HPDE6-E6E7 (cell line): ENCODE measurements around the gene DGKQ.

Source experiments
- DNase-seq: peaks from one replicate; pipeline ENCODE4 v3.0.0; 2011; ENCODE audit warnings: missing footprints; ENCODE audit errors: extremely low spot score

Gene DGKQ

DNA sequence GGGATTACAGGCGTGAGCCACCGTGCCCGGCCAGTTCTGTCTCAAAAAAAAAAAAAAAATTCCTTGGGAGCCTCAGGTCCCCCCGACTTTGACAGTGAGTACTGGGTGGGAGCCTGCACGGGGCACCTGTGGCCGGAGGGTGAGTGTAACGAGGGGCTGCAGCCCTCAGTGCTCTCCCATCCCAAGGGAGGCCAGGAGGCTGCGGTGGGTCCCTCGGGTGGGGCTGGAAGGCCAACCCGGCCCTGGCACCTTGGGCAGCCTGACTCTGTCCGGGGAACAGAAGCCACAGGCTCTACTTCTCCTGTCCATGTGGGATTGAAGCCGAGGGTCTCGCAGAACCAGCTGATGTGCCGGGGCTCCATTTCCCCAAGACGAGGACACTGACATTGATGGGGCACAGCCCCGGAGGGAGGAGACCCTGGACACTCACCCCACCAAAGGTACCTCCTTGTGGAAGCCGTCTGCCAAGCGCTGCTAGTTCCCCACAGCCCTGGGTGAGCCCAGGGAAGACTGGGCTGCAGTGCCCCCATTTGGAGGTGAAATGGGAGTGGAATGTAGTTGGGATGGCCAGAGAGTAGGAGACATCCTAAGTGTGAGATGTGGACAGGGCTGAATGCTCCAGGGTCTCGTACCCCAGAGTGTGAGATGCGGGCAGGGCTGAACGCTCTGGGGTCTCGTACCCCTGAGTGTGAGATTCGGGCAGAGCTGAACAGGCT is 22.1 kb upstream of the DGKQ start:
- no peak for DNase-seq

DNA sequence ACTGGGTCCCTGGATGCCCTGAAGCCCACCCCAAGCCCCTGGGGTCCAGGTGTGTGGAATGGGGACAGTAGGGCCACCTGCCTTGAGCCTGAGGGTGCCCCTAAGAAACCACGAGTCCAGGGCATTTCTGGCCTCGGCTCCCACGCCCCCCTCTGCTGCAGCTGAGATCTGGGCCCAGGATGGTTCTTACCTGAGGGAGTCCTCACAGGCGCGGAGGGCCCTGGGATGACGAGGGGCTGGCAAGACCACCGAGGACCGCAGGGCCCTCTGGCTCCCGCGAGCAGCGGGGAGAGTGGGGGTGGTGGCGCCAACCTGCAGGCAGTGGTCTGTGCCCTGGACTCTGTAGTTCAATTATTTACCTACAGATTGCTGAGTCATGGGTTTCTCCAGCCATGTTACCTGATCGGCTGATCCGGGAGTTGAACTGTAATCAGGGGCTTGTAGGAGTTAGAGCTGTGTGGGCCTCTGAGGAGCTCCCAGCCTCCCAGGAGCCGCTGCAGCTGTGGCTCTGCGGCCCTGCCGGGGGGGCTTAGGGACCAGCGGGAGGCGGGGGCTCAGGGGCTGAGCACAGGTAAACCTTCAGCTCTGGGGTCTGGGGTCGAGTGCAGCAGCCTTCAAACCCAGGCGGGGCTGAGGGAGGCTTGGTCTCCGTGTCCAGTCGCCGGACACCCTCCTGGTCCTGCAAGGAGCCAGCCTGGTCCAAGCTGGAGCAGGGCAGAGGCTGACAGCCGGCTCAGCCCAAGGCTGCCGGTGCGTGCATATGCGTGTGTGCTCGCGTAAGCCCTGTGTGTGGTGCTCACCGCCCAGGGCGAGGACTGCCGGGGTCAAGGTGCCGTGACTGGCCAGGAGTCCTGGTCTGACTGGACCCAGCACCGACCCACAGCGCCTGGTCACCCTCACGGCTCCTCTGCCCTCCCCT is 20.0 kb upstream of the DGKQ start, which contains the start of gene SLC26A1:
Gene SLC26A1 (minus strand): TSS at position 294 of the 919 bp plus-strand sequence. CDS start 1,701 bp downstream, outside the sequence.
- DNase-seq = no peak

DNA sequence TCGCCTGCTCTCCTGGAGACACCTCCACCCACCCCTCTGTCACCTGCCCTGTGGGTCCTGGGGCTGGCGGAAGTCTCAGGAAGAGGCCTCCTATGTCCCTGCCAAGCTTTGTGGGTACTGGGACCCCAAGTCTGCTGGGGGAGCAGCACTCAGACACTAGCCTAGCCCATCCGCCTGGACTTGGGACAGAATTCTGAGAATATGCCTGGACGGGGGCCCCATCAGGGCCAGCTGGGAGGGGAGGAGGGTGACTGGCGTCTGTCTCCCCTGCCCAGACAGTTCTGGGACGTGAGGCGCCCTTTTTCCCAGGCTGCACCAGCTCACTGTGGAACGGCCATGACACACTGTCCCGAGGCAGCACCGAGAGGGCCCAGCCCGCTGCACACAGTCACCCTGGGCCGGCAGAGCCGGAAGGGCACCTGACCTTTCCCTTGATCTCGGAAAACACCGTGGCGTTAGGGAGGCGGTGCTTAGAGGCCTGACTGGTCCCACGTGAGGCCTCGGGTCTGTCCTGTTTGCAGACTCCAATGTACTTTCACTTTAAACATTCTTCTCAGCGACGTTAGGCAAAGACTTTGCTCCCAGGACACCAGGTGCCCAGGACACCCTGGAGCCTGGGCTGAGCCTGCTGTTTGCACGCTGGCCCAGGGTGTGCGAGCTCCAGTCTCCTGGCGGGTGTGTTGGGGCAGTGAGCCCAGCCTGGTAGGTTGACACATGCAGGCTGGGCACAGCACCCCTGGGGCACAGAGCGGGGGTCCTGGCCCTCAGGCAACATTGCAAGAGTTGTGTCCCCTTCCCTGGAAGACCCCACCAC is 19.1 kb upstream of the DGKQ start:
- DNase-seq = no peak

DNA sequence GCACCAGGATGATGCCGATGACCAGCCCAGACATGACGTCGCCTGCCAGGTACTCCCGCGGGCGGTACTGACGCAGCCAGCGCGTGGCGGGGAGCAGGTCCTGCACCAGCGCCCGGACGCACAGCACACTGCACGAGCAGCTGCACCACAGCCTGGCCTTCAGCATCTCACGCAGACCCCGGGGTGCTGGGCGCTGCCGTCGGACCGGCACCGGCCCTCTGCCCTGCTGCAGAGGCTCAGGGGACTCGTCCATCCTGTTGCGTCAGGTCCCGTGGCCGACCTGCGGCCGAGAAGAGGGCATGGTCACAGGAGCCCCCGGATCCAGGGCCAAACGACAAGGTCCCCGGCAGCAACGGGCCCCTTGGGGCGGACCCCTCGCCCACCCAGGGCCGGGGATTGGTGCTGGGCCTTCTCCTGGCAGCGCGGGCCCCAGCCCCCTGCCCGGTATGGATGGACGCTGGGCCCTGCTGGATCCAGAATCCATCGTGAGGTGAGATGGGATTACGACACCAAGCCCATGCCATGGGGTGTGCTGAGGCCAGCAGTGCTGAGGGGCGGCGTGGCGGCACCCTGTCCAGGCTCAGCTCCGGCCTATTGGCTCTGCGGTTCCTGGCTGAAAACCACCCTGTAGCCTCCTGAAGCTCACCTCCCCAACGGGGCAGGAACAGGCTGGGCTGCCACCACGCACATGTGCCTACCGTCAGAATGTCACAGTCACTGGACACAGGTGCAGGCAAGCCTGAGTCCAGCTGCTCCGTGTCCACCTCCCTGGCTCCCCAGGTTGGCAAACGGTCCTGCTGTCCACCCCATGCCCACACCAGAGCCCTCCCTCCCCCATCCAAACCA is 18.3 kb upstream of the DGKQ start:
- DNase-seq = no peak

DNA sequence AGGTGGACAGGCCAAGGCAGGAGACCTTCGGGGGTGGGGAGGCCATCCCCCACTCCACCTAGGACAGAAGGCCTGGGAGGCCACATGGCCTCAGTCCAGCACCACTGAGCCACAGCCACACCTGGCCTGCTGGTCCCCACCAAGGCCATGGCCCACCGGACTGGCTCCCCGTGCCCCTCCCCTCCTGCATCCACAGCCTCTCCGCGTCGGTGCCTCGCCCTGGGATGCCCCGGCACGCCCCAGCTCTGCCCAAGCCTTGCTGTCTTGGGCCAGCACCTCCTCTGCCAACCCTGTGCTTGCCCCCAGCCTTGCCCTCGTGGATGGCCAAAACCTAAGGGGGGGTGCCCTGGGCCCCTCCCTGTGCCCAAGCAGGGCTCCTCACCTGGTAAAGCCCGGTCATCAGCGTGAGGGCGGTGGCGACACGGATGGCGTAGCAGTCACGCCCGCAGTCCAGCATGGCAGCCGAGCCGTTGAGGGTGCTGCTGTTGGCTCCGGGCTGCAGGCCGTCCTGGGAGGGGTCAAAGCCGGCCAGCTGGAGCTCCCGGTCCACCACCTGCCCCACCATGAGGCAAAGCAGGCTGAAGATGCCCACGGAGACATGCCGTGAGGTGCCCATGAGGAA is 17.5 kb upstream of the DGKQ start:
- DNase-seq = no peak

DNA sequence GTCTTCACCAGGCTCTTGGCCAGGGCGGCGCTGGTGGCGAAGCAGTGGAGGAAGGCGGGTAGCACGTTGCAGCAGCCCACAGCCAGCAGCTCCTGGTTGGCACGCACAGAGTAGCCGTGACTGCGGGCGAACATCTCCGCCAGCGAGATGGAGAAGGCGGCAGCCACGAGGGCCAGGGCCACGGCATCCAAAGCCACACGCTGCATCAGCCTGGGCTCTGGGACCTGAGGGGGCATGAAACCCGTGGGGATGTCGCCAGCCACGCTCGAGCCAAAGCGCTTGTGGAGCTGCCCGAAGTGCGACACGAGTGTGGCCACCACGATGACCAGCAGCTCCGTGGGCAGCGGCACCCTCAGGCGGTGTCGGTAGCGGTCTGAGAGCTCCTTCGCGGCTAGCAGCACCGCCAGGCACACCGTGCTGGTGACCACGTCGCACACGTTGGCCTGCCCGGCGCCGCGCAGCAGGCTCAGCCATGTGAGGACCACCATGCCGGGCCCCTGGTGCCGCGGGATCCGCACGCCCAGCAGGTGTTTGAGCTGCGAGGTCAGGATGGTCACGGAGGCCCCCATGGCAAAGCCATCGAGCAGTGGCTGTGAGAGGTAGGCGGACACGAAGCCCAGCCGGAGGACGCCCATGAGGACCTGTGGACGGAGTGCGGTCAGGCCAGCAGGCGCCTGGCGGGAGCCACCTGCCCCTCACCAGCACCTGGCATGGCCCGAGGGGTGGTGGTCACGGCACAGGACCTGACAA is 16.5 kb upstream of the DGKQ start:
- DNase-seq = no peak

DNA sequence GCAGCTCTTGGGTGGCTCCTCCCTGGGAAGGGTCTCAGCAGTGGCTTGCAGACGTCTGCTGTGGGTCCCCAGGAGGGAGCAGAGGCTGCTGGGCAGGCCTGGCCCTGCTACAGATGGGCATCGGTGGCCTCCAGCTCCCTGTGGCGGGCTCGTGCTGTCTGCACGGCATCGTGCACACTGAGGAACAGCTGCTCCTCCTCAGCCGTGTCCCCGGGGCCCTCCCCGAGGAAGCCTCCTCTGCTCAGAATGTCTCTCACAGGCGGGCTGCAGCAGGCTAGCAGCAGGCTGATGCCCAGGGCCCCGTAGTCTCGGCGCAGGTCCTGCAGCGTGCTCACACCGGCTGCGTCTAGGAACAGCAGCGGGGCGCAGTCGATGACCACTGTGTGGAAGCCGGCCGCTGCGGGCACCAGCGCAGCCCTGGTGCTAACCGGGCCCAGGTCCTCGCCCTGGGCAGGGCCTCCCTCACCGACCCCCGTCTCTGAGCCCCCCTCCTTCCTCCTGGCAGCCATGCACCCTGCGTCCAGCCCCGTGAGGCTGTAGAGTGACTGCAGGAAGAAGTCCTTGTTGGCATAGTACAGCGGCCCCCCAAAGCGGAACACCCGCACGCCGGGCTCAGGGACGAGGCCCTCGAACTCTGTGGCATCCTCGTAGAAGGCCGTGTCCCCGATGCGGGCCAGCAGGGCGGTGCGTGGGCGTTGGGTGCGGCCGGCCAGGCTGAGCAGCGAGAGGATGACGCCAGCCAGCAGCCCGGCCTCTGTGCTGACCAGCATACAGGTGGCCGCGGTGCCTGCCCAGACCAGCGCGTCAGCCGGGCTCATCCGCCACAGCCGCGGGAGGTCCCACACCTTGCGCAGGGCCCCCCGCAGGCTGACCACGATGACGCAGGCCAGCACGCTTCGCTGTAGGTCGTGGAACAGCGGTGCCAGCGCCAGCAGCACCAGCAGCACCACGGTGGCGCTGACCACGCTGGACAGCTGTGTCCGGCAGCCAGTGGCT is 15.7 kb upstream of the DGKQ start:
- DNase-seq = no peak

DNA sequence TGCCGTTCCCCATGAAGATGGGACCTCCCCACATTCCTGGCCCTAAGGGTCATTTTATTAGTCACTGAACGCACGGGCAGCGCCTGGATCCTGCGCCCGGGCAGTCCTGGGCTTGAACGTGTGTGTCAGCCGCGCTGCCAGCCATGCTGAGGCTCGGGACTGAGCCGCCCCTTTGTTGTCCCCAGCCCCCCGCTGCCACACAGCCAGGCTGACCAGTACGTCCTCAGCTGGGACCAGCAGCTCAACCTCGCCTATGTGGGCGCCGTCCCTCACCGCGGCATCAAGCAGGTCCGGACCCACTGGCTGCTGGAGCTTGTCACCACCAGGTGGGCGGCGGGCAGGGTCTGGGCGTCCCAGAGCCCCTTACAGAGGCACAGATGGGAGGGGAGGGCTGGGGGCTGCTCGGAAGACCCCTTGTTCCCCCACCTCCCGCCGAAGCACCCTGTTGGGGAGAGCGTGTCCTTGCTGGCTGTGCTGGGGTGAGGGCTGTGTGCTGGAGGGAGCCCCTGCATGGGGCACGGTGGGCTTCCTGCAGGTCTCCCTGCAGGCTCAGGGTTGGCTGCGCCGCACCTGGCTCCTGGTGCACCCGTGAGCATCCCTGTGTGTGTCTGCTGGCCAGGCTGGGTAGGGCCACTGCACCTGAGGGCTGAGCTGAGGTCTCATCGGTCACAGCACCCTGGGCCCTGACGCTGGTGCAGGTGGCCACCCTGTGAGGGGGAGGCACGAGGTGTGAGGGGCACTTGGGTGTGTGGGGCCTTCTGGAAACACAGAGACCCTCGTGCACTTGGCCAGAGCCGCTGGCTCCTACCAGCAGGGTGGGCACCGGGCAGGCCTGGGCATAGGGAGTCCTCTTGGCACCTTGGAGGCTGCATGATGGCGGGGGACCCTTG is 14.5 kb upstream of the DGKQ start:
- no peak for DNase-seq

DNA sequence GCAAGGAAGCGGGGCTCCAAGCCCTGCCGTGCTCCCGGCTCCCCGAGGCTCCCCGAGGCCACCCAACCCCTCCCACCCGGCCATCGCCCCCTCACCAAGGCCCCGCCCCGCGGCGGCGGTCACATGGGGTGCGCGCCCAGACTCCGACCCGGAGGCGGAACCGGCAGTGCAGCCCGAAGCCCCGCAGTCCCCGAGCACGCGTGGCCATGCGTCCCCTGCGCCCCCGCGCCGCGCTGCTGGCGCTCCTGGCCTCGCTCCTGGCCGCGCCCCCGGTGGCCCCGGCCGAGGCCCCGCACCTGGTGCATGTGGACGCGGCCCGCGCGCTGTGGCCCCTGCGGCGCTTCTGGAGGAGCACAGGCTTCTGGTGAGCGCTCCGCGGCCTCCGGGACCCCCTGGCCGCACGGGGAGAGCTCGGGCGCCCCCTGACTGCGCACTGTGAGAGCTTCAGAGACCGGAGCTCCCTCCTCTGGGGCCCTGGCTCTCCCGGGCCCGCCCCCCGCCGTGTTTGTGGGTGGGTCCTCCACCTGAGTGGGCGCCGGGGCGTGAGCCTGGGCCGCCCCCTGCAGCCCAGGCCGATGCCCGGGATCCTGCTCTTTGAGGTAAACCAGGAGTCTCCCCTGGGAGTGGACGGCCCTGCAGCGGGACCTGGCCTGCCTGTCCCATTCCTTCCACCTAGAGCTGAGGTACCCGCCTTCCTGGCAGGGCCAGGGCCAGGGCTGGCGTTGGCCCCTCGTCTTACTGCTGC is 13.7 kb upstream of the DGKQ start, which contains the start of gene IDUA:
Gene IDUA (plus strand): TSS at position 166 of the 745 bp plus-strand sequence. CDS start 41 bp downstream, at position 207.
- DNase-seq = peak; percentile 75

DNA sequence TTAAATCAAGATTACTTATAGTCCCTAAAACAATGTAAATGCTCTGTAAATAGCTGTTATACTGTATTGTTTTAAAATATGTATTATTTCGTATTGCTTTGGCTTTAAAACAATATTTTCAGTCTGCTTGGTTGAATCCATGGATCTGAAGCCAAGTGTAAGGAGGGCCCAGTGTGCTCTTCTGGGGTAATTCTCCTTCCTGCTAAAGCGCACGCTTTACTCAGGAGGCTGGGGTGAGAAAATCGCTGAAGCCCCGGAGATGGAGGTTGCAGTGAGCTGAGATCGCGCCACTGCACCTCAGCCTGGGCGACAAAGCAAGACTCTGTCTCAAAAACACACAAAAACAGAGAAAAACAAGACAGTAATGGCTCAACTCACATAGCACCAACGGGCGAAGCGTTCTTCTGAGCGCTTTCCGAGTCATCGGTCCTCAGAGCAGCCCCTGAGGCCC is 13.1 kb upstream of the DGKQ start:
- no peak for DNase-seq

DNA sequence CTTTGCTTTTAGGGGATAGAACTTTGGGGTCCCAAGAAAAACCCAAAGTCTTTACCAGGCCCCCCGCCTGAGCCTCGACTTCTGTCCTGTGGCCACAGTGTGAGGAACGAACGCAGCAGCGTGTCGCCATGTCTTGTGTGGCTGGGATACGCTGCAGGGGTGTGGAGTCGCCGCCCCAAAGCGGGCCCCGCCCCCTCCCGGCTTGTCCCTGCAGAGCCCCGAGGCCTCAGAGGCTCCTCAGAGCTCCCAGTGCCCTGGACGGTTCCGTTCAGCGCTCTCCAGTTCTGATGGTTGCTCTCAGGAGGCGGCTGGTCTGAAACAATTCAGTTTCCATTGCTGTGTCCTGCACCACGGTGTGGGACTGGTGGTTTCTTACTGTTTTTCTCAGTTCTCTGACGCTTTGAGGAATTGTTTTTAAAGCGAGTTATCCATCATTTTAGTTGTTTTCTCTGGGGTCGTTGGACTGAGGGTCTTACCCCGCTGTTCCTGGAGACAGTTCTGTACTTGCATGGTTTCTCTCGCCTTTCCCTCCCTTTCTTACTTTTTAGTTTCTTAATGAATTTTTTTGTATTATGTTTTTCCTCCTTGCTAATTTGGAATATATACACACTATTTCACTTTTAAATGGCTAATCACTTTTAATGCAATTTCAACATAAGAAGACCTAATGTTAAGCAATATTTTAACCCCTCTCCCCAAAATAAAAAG is 11.9 kb upstream of the DGKQ start:
- no peak for DNase-seq

DNA sequence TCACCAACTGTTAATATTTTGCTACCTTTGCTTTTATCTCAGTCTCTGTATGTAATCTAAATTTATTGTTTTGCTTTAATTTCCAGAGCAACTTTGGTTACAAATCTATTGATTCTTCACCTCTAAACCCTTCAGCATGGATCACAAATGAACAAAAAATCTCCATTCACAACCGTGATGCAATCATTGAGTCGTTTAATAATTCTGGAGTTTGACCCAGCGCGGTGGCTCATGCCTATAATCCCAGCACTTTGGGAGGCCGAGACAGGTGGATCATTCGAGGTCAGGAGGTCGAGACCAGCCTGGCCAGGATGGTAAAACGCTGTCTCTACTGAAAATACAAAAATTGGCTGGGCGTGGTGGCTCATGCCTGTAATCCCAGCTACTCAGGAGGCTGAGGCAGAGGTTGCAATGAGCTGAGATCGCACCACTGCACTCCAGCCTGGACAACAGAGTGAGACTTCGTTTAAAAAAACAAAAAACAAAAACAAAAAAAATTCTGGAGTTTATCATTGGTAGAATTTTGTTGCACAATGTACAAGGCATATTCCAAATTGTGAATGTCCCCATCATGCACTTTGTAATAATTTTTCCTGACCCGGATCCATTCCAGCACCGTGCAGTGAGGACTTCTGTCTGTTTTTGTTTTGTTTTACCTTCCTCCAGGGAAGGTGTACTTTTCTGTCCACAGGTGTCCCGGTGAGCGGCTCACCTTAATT is 11.1 kb upstream of the DGKQ start:
- DNase-seq = no peak

DNA sequence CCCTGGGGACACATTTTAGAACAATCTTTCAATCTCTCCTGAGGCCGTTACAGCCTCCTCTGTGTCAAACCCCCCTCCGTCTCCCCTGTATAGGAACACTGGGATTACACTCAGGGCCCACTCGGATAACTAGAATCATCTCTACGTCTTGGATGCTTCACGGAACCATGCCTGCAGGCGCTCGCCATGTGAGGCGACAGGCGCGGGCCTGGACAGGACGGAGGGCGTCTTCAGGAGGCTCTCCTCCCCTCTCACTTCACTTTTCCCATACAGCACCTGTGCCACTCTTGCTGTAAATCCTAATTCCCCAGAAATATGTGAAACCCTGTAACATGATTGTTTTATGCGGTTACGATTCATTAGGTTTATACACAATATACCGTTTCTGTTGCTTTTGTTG is 9.4 kb upstream of the DGKQ start:
- DNase-seq = no peak

DNA sequence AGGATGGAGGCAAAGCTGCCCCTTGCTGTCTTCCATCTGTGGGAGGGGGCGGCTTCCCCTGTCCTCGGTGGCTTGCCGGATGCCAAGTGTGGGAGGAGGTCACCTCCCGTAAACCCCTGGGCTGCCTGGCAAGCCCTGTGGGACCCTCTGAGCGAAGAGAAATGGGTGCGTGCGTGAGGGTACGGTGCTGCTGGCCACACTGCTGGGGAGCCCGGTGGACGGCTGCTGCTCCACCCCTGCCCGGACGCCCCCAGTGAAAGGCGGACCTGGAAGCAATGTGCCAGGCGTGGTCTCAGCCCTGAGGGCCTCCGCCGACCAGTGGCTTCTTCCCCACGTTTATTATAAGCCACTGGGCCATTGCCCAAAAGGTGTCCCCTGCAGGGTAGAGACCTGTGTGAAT is 8.9 kb upstream of the DGKQ start:
- DNase-seq = no peak

DNA sequence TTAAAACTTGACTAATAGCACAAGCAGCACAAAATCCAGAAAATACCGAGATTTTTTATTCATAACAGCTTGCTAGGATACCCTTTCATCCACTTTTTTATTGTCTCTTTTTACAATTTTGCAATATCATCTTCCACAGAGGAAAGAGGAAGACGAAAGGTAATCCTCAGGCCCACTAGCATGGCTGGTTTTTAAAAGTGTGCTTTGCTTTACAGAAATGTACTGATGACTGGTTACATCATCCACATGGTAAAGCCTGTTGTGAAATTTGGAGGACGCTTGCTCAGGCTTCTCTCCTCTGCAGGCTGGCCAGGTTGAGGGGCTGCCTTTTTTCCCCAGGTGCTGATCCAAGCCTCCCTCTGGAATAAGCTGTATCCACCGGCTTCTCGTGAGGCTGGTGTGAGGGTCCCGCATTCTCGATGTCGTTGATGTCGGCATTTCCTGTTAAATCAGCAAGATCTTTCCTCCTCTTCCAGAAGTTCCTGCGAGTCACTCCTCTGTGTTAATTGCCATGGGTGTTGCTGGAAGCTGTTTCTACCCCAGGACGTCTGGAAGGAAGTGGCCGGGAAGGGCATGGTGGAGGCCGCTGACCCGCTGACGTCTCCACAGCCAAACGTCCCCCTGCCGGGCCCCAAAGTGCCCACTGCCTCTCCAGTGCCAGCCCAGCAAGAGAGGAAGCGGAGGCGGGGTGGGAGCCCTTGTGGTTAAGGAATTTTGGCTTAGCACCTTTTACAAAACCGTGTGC is 5.8 kb upstream of the DGKQ start:
- no peak for DNase-seq
